Activated naive CD8-positive, alpha-beta T cell treated with anti-CD3 and anti-CD28 coated beads, Interleukin-2, amount 10 ng/mL, durations not matched to agents 7 days and 5 days (primary cell): Measurements from ENCODE around the gene PACSIN2. TPM values are rescaled to one million over a fixed set of nuclear protein-coding genes. Genes with fewer than 3 reads are reported as not detected.

Experiments used
- ATAC-seq: fragments of 150-1000 bp; cut with Tn5 transposase; one replicate; pipeline ENCODE4 v1.10.0; 2021; ENCODE audit warnings: low read depth, moderate library complexity
- POLR2A ChIA-PET: fragments of 350-600 bp; sonication (Branson Sonifier 250); formaldehyde crosslinking; loops from one replicate; lab custom pipeline; 2021; ENCODE audit warnings: antibody characterized with exemption; lab: Charles Lee
- DNase-seq: peaks from one replicate; pipeline ENCODE4 v3.0.0; 2021
- H3K27ac Mint-ChIP-seq: one replicate; pipeline ENCODE4 v1.8.0; 2022; ENCODE audit warnings: mild to moderate bottlenecking, mixed read lengths
- H3K27me3 Mint-ChIP-seq: one replicate; pipeline ENCODE4 v1.8.0; 2022; ENCODE audit warnings: mild to moderate bottlenecking, moderate library complexity, mixed read lengths
- H3K36me3 Mint-ChIP-seq: one replicate; pipeline ENCODE4 v1.8.0; 2021; ENCODE audit warnings: mild to moderate bottlenecking, mixed read lengths
- H3K4me1 Mint-ChIP-seq: one replicate; pipeline ENCODE4 v1.8.0; 2021; ENCODE audit warnings: mixed read lengths
- H3K4me3 Mint-ChIP-seq: one replicate; pipeline ENCODE4 v1.8.0; 2022; ENCODE audit warnings: mild to moderate bottlenecking, moderate library complexity, mixed read lengths
- H3K9me3 Mint-ChIP-seq: one replicate; pipeline ENCODE4 v1.8.0; 2021; ENCODE audit warnings: mixed read lengths
- total RNA-seq, 2 experiments: library from RNA; stranded (reverse); gene quantifications; one replicate each; pipeline ENCODE4 v1.2.3, GENCODE V29; 2021

PACSIN2 gene
- total RNA-seq, 2 experiments from 2014 or later = 33.6 to 35.8 TPM

- DNase-seq = no peak
- no peak for ATAC-seq
- no peak overlapping the region for H3K27ac Mint-ChIP-seq
- H3K36me3 Mint-ChIP-seq = no peaks in the 10 kb centered on the region
- peaks cover 7% of the 10 kb centered on the region for H3K4me1 Mint-ChIP-seq
- H3K4me3 Mint-ChIP-seq = no peak overlapping the region
- POLR2A ChIA-PET = no interaction called here
- no peaks in the 10 kb centered on the region for H3K9me3 Mint-ChIP-seq
- H3K27me3 Mint-ChIP-seq = no peaks in the 10 kb centered on the region
These were observed 101.0 kb downstream of the PACSIN2 start for GRCh38 chr22:42913874-42914510.

- POLR2A ChIA-PET = no interaction called here
- Mint-ChIP-seq H3K4me1 (peaks cover 7% of the 10 kb centered on the region), H3K4me3 (no peak overlapping the region), H3K27ac (no peak overlapping the region), H3K27me3 (no peaks in the 10 kb centered on the region), H3K9me3 (no peaks in the 10 kb centered on the region), H3K36me3 (no peaks in the 10 kb centered on the region)
- DNase-seq = no peak
- no peak for ATAC-seq
These were observed 102.9 kb downstream of the PACSIN2 start for GRCh38 chr22:42912059-42912458.

- ATAC-seq = no peak
- H3K9me3 Mint-ChIP-seq = no peaks in the 10 kb centered on the region
- POLR2A ChIA-PET = no interaction called here
- no peaks in the 10 kb centered on the region for H3K36me3 Mint-ChIP-seq
- H3K4me1 Mint-ChIP-seq = peaks cover 1% of the 10 kb centered on the region
- no peak overlapping the region for H3K27ac Mint-ChIP-seq
- H3K27me3 Mint-ChIP-seq = no peaks in the 10 kb centered on the region
- no peak overlapping the region for H3K4me3 Mint-ChIP-seq
- DNase-seq = no peak
These were observed 104.6 kb downstream of the PACSIN2 start for GRCh38 chr22:42910221-42910942.

DNA sequence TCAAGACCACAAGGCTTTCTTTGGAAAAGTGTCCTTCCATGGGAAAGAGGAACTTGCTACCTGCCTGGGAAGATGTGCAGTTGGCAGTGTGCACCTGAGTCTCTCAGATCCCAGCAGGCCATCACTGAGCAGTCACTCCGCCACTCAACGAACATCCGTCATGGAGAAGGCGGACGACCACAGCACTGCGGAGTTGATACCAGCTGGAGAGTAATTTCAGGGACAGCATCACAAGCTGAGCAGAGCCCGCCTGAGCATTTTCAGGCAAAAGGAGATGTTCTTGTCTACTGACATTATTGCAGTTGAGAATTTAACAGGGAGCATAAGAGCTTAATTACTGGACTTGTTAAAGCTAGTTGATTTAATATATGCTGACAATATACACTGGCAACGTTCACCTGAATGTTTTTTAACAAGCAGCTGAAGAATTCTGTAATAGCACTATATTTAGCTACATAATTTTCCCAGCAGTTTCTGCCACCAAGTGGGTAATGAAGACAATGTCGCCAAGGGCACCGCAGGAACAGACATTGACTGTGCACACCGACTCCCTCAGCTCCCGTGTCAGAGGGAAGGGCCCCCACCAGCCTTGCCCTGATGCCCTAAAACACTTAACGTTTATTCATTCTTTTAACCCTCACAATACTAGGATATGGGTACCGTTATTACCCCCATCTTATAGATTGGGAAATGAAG, 105.4 kb downstream of the PACSIN2 start:
- ATAC-seq (no peak), DNase-seq (no peak)
- Mint-ChIP-seq H3K27me3 (no peaks in the 10 kb centered on the region), H3K27ac (no peak overlapping the region), H3K4me1 (no peaks in the 10 kb centered on the region), H3K36me3 (no peaks in the 10 kb centered on the region), H3K4me3 (no peak overlapping the region), H3K9me3 (no peaks in the 10 kb centered on the region)
- POLR2A ChIA-PET = no interaction called here

DNA sequence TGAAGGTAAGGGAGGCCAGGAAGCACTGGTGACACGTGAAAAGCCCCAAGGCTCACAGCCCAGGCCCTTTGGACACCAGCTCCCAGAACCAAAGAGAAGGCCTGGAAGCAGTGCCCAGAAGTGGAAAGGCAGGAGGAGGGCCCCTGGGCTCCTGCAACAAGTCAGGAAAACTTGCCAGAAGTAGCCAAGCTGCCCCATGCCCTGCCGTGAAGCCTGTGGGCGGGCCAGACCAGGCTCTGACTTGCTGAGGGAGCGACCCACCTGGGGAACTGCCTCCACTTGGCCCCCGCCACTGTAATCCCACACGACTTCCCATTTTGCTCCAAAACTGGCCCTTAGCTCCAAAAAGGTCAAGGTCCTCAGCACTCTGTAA, 106.6 kb downstream of the PACSIN2 start:
- H3K27me3 Mint-ChIP-seq = no peaks in the 10 kb centered on the region
- no peak overlapping the region for H3K27ac Mint-ChIP-seq
- no peak overlapping the region for H3K4me3 Mint-ChIP-seq
- POLR2A ChIA-PET = no interaction called here
- DNase-seq (no peak), ATAC-seq (no peak)
- no peaks in the 10 kb centered on the region for H3K4me1 Mint-ChIP-seq
- no peaks in the 10 kb centered on the region for H3K9me3 Mint-ChIP-seq
- no peaks in the 10 kb centered on the region for H3K36me3 Mint-ChIP-seq

DNA sequence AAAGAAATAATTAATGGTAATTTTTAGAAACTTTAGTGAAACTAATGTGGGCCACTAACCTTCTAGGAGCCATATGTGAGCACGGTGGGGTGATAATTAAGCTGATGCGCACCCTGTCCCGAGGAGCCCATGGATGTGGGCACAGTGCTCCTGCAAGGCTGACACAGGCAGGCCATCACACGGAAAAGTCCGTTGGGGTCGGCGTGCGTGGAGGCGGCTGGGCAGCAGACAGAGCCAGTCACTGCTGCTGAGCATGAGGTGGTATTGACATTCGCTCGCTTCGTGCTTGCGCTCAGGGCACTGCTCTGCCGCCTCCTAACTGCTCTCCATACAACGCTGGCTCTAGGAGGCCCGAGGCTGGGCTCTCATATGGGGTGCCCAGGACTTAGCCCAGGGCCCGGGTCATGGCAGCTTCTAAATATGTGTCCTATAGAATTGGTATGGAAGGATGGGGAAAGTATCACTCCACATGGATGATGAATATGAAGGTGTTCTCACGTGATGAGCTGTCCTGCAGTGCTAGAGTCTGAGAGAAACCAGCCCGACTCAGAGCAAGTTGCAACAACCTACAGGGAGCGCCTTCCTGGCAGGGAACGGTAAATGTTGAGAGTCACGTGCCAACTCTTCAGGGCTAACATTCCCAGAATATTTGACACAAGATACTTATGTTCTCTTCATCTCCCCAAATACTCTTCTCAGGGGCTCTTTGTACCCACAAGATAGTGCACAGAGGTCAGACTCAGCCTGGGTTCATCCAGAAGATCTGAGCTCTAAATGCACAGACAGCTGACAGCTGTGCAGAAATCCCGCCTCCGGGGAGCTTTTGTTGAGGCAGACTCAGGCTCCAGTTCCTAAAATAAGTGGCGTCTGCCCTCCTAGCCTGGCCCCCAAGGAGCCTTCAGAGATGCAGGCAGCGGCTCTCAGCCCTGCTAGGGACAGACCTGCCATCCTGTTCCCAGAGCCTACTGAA, 107.3 kb downstream of the PACSIN2 start:
- no peak for DNase-seq
- H3K4me3 Mint-ChIP-seq = no peak overlapping the region

GRCh38 chr22:42906605-42907348, 108.2 kb downstream of the PACSIN2 start:
- Mint-ChIP-seq H3K4me1 (no peaks in the 10 kb centered on the region), H3K27ac (no peak overlapping the region), H3K27me3 (no peaks in the 10 kb centered on the region), H3K4me3 (no peak overlapping the region), H3K36me3 (no peaks in the 10 kb centered on the region), H3K9me3 (no peaks in the 10 kb centered on the region)
- no peak for ATAC-seq
- DNase-seq = no peak
- POLR2A ChIA-PET = no interaction called here

More for the DNA sequence above, 107.3 kb downstream of the PACSIN2 start:
- ATAC-seq = no peak
- POLR2A ChIA-PET = no interaction called here
- Mint-ChIP-seq H3K36me3 (no peaks in the 10 kb centered on the region), H3K27ac (no peak overlapping the region), H3K27me3 (no peaks in the 10 kb centered on the region), H3K4me1 (no peaks in the 10 kb centered on the region), H3K9me3 (no peaks in the 10 kb centered on the region)

DNA sequence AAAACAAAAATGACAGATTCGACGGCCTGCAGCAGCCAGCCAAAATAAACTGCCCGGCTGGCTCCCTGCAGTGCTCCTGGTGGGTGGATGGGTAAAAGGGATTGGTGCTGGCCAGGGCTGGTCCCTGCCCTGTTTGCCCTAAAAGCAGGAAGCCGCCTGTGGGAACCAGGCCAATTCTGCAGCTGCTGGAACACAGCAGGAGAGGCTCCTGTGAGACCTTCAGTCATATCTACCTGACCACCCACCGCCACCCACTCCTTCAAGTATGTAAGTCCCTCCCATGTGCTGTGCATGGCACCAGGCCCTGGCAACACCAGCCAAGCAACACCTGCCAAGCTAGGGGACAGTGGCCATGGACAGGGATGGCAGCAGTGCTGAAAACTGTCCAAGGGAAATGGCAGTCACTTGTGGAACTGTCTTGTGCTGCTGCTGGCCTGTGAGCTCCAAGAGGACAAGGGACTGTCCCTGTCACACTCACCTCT, 109.2 kb downstream of the PACSIN2 start:
- H3K27ac Mint-ChIP-seq = no peak overlapping the region
- DNase-seq = no peak
- H3K36me3 Mint-ChIP-seq = no peaks in the 10 kb centered on the region
- no peak for ATAC-seq
- H3K9me3 Mint-ChIP-seq = no peaks in the 10 kb centered on the region
- H3K4me3 Mint-ChIP-seq = no peak overlapping the region
- POLR2A ChIA-PET = no interaction called here
- no peaks in the 10 kb centered on the region for H3K27me3 Mint-ChIP-seq
- H3K4me1 Mint-ChIP-seq = no peaks in the 10 kb centered on the region

DNA sequence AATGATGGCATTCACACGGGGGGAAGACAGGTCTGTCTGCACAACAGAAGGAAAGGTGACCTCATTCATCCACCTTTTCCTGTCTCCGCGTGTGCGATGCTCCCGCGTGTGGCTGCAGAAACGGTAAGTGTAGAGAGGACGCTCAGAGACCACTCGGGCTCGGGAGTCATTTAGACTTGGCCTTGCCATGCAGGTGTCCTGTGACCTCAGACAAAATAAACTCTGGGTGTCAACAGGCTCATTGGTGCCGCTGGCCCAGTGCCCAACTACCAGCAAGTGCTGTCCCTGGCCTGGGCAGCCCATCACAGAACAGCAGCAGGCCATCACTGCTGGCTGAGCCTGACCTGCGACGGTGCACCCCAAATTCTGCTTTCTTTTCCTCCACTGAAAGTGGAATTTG, 109.7 kb downstream of the PACSIN2 start:
- Mint-ChIP-seq H3K4me1 (no peaks in the 10 kb centered on the region), H3K27ac (no peak overlapping the region), H3K4me3 (no peak overlapping the region), H3K36me3 (no peaks in the 10 kb centered on the region), H3K9me3 (no peaks in the 10 kb centered on the region), H3K27me3 (no peaks in the 10 kb centered on the region)
- DNase-seq (no peak), ATAC-seq (no peak)
- POLR2A ChIA-PET = no interaction called here

DNA sequence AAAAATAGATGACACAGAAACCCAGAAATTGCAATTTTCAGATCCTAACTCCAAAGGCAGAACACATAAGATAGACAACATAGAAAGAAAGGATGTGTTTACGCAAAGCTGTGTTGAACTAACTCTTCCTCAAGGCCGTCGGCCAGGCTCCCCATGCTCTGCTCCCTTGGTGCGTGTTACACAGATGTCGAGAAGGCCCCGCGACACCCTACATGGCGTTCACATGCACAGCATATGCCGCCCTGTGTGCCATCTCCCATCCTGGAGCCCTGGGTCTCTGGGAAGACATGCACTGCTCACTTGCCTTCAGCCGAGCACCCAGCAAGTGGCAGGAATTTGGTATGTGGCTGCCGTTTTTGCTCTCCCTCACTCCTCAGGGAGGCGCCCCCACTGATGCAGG, 110.9 kb downstream of the PACSIN2 start:
- no peaks in the 10 kb centered on the region for H3K4me1 Mint-ChIP-seq
- POLR2A ChIA-PET = no interaction called here

GRCh38 chr22:42902875-42903510, 112.0 kb downstream of the PACSIN2 start:
- no peaks in the 10 kb centered on the region for H3K4me1 Mint-ChIP-seq
- no peak overlapping the region for H3K27ac Mint-ChIP-seq
- ATAC-seq (no peak), DNase-seq (no peak)
- H3K9me3 Mint-ChIP-seq = no peaks in the 10 kb centered on the region
- H3K27me3 Mint-ChIP-seq = no peaks in the 10 kb centered on the region
- H3K4me3 Mint-ChIP-seq = no peak overlapping the region
- no peaks in the 10 kb centered on the region for H3K36me3 Mint-ChIP-seq
- POLR2A ChIA-PET = no interaction called here

More for the DNA sequence above, 110.9 kb downstream of the PACSIN2 start:
- Mint-ChIP-seq H3K4me3 (no peak overlapping the region), H3K27ac (no peak overlapping the region), H3K36me3 (no peaks in the 10 kb centered on the region), H3K9me3 (no peaks in the 10 kb centered on the region), H3K27me3 (no peaks in the 10 kb centered on the region)
- DNase-seq (no peak), ATAC-seq (no peak)

DNA sequence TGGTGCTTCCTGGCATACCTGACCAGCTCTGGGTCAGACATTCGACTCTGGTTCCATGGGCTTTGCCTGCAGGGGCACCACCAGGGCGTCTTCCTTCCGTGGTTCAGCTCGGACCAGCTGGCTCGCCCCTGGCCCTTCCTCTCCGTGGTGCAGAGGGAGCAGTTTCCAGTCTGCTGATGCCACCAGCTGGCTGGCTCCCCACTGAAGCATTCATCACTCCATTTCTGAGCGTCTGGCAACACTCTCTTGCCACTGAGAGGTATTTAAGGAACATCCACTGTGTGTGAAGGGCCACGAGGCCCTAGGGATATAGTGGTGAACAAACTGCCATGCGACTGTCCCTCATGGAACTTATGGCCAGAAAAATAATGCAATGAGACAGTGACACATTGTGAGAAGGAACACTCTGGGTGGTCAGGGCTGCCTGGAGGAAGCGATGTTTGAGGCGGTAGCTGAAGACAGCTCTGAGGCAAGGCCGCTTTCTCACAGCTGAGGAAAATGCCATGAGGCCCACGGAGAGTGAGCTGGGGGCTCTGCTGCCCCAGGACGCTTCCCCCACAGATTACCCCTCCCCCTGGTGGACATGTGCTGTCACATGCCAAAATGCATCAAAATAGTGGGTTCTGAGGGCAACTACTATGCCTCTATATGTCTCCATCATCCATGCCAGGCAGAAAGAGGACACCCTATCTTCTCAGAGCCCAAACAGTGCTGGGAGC, 113.0 kb downstream of the PACSIN2 start:
- H3K36me3 Mint-ChIP-seq = no peaks in the 10 kb centered on the region
- DNase-seq = no peak
- no peak for ATAC-seq
- H3K9me3 Mint-ChIP-seq = no peaks in the 10 kb centered on the region
- no peak overlapping the region for H3K27ac Mint-ChIP-seq
- no peak overlapping the region for H3K4me3 Mint-ChIP-seq
- H3K27me3 Mint-ChIP-seq = no peaks in the 10 kb centered on the region
- POLR2A ChIA-PET = no interaction called here
- no peaks in the 10 kb centered on the region for H3K4me1 Mint-ChIP-seq
